ENCODE measurements around the gene GYPC. TPM values are rescaled to one million over a fixed set of nuclear protein-coding genes. Genes with fewer than 3 reads are reported as not detected.
"Not testable (repeated sequence)": the region's sequence is repeated elsewhere in the genome, so short reads cannot be mapped to it uniquely, and the experiment has no call there.

The GYPC gene
- total RNA-seq, result 111 TPM
- long read RNA-seq, transcript GYPC-201 (4 exons, 1,246 nt), result major isoform, 125 of 142 reads
- long read RNA-seq, transcript GYPC-203 (3 exons, 932 nt), result minor isoform, 7 of 142 reads
- long read RNA-seq, partial matches to known transcripts, result 7 of 142 reads
- long read RNA-seq, other reads (novel, unspliced or antisense), result 3 of 142 reads

- ATAC-seq (ENCODE audit: poor library complexity) (peak; percentile 73), DNase-seq (peak; percentile 90)
- intact Hi-C loops (cut with DNase I), result loop anchor here (10.0 kb wide), 1 partner anchor 119 kb away; no protein-coding TSS in a partner anchor
These were observed at the start of gene GYPC for GRCh38 chr2:126655500-126656430. Gene GYPC (plus strand): TSS chr2:126656158. CDS start chr2:126656264, 106 bp downstream.

- ATAC-seq (ENCODE audit: poor library complexity), result no peak
- intact Hi-C loops (cut with DNase I), result no loop called here
- no peak for DNase-seq
These were observed 41.3 kb upstream of the GYPC start for GRCh38 chr2:126614524-126615227.

GRCh38 chr2:126616606-126617069 lies 39.3 kb upstream of the GYPC start:
- no peak for DNase-seq
- intact Hi-C loops (cut with DNase I), result no loop called here
- ATAC-seq (ENCODE audit: poor library complexity), result no peak

- intact Hi-C loops (cut with DNase I), result no loop called here
- DNase-seq (no peak), ATAC-seq (ENCODE audit: poor library complexity) (no peak)
These were observed 35.7 kb upstream of the GYPC start for GRCh38 chr2:126620302-126620701.

- no peak for ATAC-seq (ENCODE audit: poor library complexity)
- intact Hi-C loops (cut with DNase I), result no loop called here
- no peak for DNase-seq
These were observed 33.0 kb upstream of the GYPC start for GRCh38 chr2:126623000-126623399.

GRCh38 chr2:126627643-126628042 lies 28.3 kb upstream of the GYPC start:
- ATAC-seq (ENCODE audit: poor library complexity) (peak; percentile 64), DNase-seq (no peak)
- intact Hi-C loops (cut with DNase I), result no loop called here

- intact Hi-C loops (cut with DNase I), result no loop called here
- no peak for DNase-seq
- peak; percentile 53 for ATAC-seq (ENCODE audit: poor library complexity)
These were observed 21.6 kb upstream of the GYPC start for GRCh38 chr2:126634273-126634861.

- ATAC-seq (ENCODE audit: poor library complexity), result peak; percentile 87
- intact Hi-C loops (cut with DNase I), result no loop called here
These were observed 20.7 kb upstream of the GYPC start for GRCh38 chr2:126635281-126635680.

GRCh38 chr2:126635736-126636135 lies 20.2 kb upstream of the GYPC start:
- ATAC-seq (ENCODE audit: poor library complexity), result no peak
- intact Hi-C loops (cut with DNase I), result no loop called here
- no peak for DNase-seq

More at GRCh38 chr2:126635281-126635680, 20.7 kb upstream of the GYPC start:
- no peak for DNase-seq

- no peak for ATAC-seq (ENCODE audit: poor library complexity)
- intact Hi-C loops (cut with DNase I), result no loop called here
These were observed 18.6 kb upstream of the GYPC start for GRCh38 chr2:126637386-126637785.

GRCh38 chr2:126638746-126639145 lies 17.2 kb upstream of the GYPC start:
- DNase-seq (no peak), ATAC-seq (ENCODE audit: poor library complexity) (no peak)
- intact Hi-C loops (cut with DNase I), result no loop called here

More at GRCh38 chr2:126637386-126637785, 18.6 kb upstream of the GYPC start:
- no peak for DNase-seq

GRCh38 chr2:126639276-126639675 lies 16.7 kb upstream of the GYPC start:
- intact Hi-C loops (cut with DNase I), result no loop called here
- ATAC-seq (ENCODE audit: poor library complexity), result no peak
- no peak for DNase-seq

- intact Hi-C loops (cut with DNase I); ATAC-seq (ENCODE audit: poor library complexity); DNase-seq: not testable (repeated sequence)
These were observed 14.7 kb upstream of the GYPC start for GRCh38 chr2:126641294-126641693.

GRCh38 chr2:126642031-126642430 lies 13.9 kb upstream of the GYPC start:
- DNase-seq, result no peak

GRCh38 chr2:126643431-126643830 lies 12.5 kb upstream of the GYPC start:
- intact Hi-C loops (cut with DNase I), result no loop called here
- ATAC-seq (ENCODE audit: poor library complexity), result no peak
- DNase-seq, result no peak

More at GRCh38 chr2:126642031-126642430, 13.9 kb upstream of the GYPC start:
- ATAC-seq (ENCODE audit: poor library complexity), result no peak
- intact Hi-C loops (cut with DNase I), result no loop called here

- DNase-seq, result no peak
- intact Hi-C loops (cut with DNase I), result no loop called here
- ATAC-seq (ENCODE audit: poor library complexity), result no peak
These were observed 12.0 kb upstream of the GYPC start for GRCh38 chr2:126643972-126644371.

GRCh38 chr2:126644630-126645191 lies 11.2 kb upstream of the GYPC start:
- intact Hi-C loops (cut with DNase I), result no loop called here
- no peak for DNase-seq
- peak; percentile 31 for ATAC-seq (ENCODE audit: poor library complexity)

GRCh38 chr2:126645211-126645618 lies 10.7 kb upstream of the GYPC start:
- ATAC-seq (ENCODE audit: poor library complexity) (no peak), DNase-seq (no peak)
- intact Hi-C loops (cut with DNase I), result no loop called here
